T-helper 1 cell treated with Interleukin-12 subunit alpha and Interleukin-12 subunit beta and Interleukin-4 antibody, amounts not matched to agents 30 μg/mL and 1 μg/mL, for 36 hours (primary cell): ENCODE data around the gene SAA4.
"Not testable (repeated sequence)": the region's sequence is repeated elsewhere in the genome, so short reads cannot be mapped to it uniquely, and the experiment has no call there.

Experiments used
- H3K27ac Mint-ChIP-seq: one replicate; pipeline ENCODE4 v1.8.0; 2021; ENCODE audit warnings: mild to moderate bottlenecking, mixed read lengths
- H3K27me3 Mint-ChIP-seq: one replicate; pipeline ENCODE4 v1.8.0; 2021; ENCODE audit warnings: low read depth, mixed read lengths
- H3K36me3 Mint-ChIP-seq: one replicate; pipeline ENCODE4 v1.8.0; 2021; ENCODE audit warnings: low read depth, mixed read lengths
- H3K4me1 Mint-ChIP-seq: one replicate; pipeline ENCODE4 v1.8.0; 2021; ENCODE audit warnings: low read depth, mixed read lengths
- H3K4me3 Mint-ChIP-seq: one replicate; pipeline ENCODE4 v1.8.0; 2021; ENCODE audit warnings: mild to moderate bottlenecking, moderate library complexity, mixed read lengths
- H3K9me3 Mint-ChIP-seq: one replicate; pipeline ENCODE4 v1.8.0; 2021; ENCODE audit warnings: mixed read lengths

Gene SAA4

DNA sequence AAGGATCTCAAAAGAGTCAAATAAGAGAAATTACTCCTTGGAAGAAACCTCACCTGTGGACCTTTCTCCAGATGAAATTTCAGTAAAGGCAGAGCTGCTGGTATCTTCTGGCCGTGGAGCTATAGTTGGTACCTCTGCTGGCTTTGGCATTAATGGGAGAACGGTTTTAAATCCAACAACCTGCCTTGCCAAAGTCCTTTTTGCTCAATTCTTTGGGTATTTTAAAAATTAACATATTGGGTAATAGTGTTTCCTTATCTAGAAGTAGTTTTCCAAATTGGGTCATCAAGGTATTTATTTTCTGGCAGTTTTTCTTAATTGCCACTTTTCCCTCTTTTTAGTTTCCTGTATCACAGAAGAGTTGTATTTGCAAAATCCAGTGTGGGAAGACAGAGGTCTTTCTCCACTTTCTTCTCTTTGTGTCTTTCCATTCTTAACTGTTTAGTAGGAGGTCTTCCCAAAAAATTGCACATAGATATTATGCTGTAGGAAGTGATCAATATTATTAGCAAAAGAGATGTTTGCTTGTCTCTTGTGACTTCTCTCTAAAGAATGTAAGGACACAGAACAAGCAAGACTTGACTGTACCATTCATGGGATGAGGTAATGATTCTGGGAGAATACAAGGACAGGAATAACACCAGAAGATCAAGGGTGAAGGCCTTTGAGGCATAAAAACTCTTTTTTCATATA, at the start of gene SAA4:
Gene SAA4 (minus strand): TSS at position 139 of the 693 bp plus-strand sequence. CDS start 876 bp downstream, outside the sequence.
- H3K4me3 Mint-ChIP-seq = no peak within 1 kb of the TSS
- H3K4me1 Mint-ChIP-seq = no peaks in the 10 kb centered on the region
- no peaks in the 10 kb centered on the region for H3K36me3 Mint-ChIP-seq
- no peak within 1 kb of the TSS for H3K27ac Mint-ChIP-seq
- no peaks in the 10 kb centered on the region for H3K9me3 Mint-ChIP-seq
- peaks cover 84% of the 10 kb centered on the region for H3K27me3 Mint-ChIP-seq

DNA sequence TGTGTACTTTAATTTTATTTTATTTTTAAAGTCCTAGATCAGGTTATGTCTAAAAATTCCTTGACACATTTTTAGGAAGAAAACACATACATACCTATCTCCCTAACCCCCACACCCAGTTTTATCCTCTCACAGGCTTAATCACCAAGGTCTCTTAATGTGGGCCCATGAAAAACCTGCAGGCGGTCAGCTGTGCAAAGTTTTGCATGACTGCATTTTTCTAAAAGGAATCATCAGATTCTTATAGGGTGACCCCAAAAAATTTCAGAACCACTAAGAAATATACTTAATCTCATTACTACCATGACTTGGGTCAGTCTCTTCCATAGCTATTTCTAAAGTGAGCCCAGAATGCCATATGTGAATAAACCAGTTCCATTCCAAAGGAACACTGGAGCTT, 49.2 kb upstream of the SAA4 start:
- peaks cover 51% of the 10 kb centered on the region for H3K36me3 Mint-ChIP-seq
- no peaks in the 10 kb centered on the region for H3K9me3 Mint-ChIP-seq
- no peak overlapping the region for H3K27ac Mint-ChIP-seq
- no peaks in the 10 kb centered on the region for H3K27me3 Mint-ChIP-seq
- H3K4me1 Mint-ChIP-seq = peaks cover 5% of the 10 kb centered on the region
- no peak overlapping the region for H3K4me3 Mint-ChIP-seq

GRCh38 chr11:18282626-18283025, 46.0 kb upstream of the SAA4 start:
- Mint-ChIP-seq H3K36me3 (peaks cover 53% of the 10 kb centered on the region), H3K4me1 (peaks cover 15% of the 10 kb centered on the region), H3K9me3 (no peaks in the 10 kb centered on the region), H3K27ac (no peak overlapping the region), H3K4me3 (no peak overlapping the region), H3K27me3 (no peaks in the 10 kb centered on the region)

DNA sequence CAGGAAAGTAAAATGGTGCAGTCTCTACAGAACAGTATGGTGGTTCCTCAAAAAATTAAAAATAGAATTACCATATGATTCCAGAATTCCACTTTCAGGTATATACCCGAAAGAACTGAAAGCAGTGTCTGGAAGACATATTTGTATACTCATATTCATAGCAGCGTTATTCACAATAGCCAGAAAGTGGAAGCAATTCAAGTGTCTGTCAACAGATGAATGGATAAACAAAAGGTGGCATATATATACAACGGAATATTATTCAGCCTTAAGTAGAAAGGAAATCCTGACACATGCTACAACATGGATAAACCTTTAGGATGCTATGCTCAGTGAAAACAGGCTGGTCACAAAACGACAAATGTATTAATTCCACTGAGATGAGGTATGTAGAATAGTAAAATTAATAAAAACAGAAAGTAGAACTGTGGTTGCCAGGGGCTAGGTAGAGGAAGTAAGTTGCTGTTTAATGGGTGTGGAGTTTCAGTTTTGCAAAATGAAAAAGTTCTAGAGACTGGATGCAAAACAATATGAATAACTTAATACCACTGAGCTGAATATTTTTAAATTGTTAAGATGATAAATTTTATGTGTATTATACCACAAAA, 43.9 kb upstream of the SAA4 start:
- Mint-ChIP-seq H3K36me3 (peaks cover 38% of the 10 kb centered on the region), H3K27me3 (no peaks in the 10 kb centered on the region), H3K27ac (peak overlapping the region; percentile 74), H3K4me1 (peaks cover 15% of the 10 kb centered on the region), H3K9me3 (no peaks in the 10 kb centered on the region), H3K4me3 (peak overlapping the region; percentile 58)

GRCh38 chr11:18277565-18278271, 41.1 kb upstream of the SAA4 start:
- Mint-ChIP-seq H3K27ac (no peak overlapping the region), H3K36me3 (peaks cover 29% of the 10 kb centered on the region), H3K4me3 (no peak overlapping the region), H3K4me1 (peaks cover 15% of the 10 kb centered on the region), H3K27me3 (no peaks in the 10 kb centered on the region), H3K9me3 (no peaks in the 10 kb centered on the region)

DNA sequence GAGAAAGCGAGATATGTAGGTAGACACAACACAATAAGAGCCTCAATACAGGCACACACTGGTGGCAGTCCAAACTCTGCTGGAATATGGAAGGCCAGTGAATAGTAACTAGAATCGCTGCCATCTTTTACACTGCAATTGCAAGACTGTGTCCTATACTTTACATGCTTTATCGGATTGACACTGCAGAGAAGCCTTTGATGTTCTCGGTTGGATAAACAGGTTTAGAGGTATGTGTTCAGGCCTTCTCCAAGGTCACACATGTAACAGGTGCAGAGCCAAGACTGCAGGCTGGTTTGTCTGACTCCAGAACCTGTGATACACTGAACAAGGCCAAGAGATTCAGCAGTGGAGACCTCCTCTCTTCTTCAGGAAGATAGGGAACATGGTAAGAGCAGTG, 34.6 kb upstream of the SAA4 start:
- no peaks in the 10 kb centered on the region for H3K9me3 Mint-ChIP-seq
- no peak overlapping the region for H3K27ac Mint-ChIP-seq
- H3K4me1 Mint-ChIP-seq = no peaks in the 10 kb centered on the region
- H3K36me3 Mint-ChIP-seq = peaks cover 4% of the 10 kb centered on the region
- H3K4me3 Mint-ChIP-seq = no peak overlapping the region
- no peaks in the 10 kb centered on the region for H3K27me3 Mint-ChIP-seq

- Mint-ChIP-seq H3K27ac (no peak overlapping the region), H3K4me3 (no peak overlapping the region), H3K9me3 (no peaks in the 10 kb centered on the region), H3K36me3 (peaks cover under 1% of the 10 kb centered on the region), H3K4me1 (no peaks in the 10 kb centered on the region), H3K27me3 (no peaks in the 10 kb centered on the region)
Observed at GRCh38 chr11:18270102-18270501, 33.5 kb upstream of the SAA4 start.

- H3K27ac Mint-ChIP-seq, H3K4me3 Mint-ChIP-seq, H3K9me3 Mint-ChIP-seq, H3K36me3 Mint-ChIP-seq, H3K4me1 Mint-ChIP-seq, H3K27me3 Mint-ChIP-seq: not testable (repeated sequence)
Observed at GRCh38 chr11:18269252-18269651, 32.6 kb upstream of the SAA4 start.

DNA sequence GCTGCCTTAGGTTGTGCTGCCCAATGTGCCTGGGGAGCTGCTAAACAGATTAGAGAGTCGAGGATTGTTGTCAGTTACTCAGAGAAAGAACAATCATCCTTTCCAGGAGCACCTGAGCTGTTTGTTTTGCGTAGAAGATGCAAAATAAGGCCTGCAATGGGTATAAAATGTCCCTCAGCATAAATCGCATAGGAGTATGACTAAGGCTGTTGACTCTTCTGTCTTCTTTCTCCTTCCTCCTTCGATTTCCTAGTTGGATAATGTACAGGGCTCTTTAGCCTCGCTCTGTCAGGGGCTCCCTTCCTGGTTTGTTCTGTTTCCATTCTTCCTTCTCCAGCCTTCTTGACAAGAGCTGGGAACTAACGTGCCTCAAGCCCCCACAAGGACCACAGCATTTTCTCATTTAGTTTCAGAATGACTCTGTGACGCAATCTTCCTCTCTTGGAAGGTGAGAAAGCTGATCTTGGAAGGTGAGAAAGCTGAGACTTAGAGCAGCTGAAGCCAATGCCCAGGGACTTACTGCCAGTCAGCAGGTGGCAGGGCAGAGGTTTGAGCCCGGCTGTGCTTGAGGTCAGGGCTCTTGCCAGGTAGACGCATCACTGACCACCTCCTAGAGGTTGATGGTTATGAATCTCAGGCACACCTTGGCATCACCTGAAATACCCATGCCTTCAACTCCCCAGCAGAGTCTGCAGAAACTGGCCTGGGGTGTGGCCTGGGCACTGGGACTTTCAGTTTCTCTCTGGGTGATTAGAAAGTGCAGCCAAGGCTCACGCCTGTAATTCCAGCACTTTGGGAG, 30.9 kb upstream of the SAA4 start:
- not testable (repeated sequence) for H3K9me3 Mint-ChIP-seq, H3K36me3 Mint-ChIP-seq, H3K4me3 Mint-ChIP-seq, H3K4me1 Mint-ChIP-seq, H3K27me3 Mint-ChIP-seq
- peak overlapping the region; percentile 1 for H3K27ac Mint-ChIP-seq

DNA sequence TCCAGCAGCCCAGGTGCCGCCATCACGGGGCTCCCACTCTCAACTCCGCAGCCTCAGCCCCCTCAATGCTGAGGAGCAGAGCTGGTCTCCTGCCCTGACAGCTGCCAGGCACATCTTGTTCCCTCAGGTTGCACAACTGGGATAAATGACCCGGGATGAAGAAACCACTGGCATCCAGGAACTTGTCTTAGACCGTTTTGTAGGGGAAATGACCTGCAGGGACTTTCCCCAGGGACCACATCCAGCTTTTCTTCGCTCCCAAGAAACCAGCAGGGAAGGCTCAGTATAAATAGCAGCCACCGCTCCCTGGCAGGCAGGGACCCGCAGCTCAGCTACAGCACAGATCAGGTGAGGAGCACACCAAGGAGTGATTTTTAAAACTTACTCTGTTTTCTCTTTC, 29.3 kb upstream of the SAA4 start, which contains the start of gene SAA1:
Gene SAA1 (plus strand): TSS at position 316 of the 400 bp plus-strand sequence. CDS start 624 bp downstream, outside the sequence.
- no peaks in the 10 kb centered on the region for H3K27me3 Mint-ChIP-seq
- H3K27ac Mint-ChIP-seq = peak within 1 kb of the TSS; percentile 9
- no peak within 1 kb of the TSS for H3K4me3 Mint-ChIP-seq
- H3K36me3 Mint-ChIP-seq = no peaks in the 10 kb centered on the region
- peaks cover 7% of the 10 kb centered on the region for H3K4me1 Mint-ChIP-seq
- H3K9me3 Mint-ChIP-seq = no peaks in the 10 kb centered on the region

GRCh38 chr11:18264677-18265555, 28.3 kb upstream of the SAA4 start:
- H3K4me1 Mint-ChIP-seq = peaks cover 7% of the 10 kb centered on the region
- no peak overlapping the region for H3K4me3 Mint-ChIP-seq
- H3K27me3 Mint-ChIP-seq = no peaks in the 10 kb centered on the region
- H3K27ac Mint-ChIP-seq = peak overlapping the region; percentile 14
- no peaks in the 10 kb centered on the region for H3K9me3 Mint-ChIP-seq
- H3K36me3 Mint-ChIP-seq = no peaks in the 10 kb centered on the region

DNA sequence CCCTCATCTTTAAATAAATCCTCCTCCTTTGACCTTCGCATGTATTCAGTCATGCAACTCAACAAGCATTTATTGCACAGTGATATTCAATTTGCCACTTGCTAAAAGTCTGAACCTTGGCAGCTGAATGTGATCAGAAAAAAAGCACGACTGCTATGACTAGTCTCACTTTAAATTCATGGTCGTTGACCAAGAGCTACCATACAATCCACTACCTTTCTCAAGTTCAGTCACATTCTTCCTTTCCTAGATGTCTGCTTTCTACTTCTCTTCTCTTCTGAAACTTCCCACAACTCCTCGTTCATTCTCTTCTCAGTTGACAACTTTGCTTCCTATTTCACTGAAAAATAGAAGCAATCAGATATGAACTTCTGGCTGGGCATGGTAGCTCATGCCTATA, 27.4 kb upstream of the SAA4 start:
- Mint-ChIP-seq H3K4me1 (peaks cover 7% of the 10 kb centered on the region), H3K36me3 (no peaks in the 10 kb centered on the region), H3K4me3 (no peak overlapping the region)

DNA sequence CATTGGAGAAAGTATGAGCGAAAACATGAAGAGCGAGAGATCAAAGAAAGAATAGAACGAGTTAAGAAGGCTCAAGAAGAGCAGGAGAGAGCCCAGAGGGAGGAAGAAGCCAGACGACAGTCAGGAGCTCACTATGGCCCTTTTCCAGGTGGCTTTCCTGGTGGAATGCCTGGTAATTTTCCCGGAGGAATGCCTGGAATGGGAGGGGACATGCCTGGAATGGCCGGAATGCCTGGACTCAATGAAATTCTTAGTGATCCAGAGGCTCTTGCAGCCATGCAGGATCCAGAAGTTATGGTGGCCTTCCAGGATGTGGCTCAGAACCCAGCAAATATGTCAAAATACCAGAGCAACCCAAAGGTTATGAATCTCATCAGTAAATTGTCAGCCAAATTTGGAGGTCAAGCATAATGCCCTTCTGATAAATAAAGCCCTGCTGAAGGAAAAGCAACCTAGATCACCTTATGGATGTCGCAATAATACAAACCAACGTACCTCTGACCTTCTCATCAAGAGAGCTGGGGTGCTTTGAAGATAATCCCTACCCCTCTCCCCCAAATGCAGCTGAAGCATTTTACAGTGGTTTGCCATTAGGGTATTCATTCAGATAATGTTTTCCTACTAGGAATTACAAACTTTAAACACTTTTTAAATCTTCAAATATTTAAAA, 26.2 kb upstream of the SAA4 start:
- H3K36me3 Mint-ChIP-seq, H3K4me3 Mint-ChIP-seq: not testable (repeated sequence)
- H3K27me3 Mint-ChIP-seq = peaks cover 10% of the 10 kb centered on the region

More for the DNA sequence above, 27.4 kb upstream of the SAA4 start:
- Mint-ChIP-seq H3K27me3 (peaks cover 5% of the 10 kb centered on the region), H3K27ac (no peak overlapping the region), H3K9me3 (no peaks in the 10 kb centered on the region)

More for the DNA sequence above, 26.2 kb upstream of the SAA4 start:
- H3K4me1 Mint-ChIP-seq, H3K27ac Mint-ChIP-seq, H3K9me3 Mint-ChIP-seq: not testable (repeated sequence)
